Measurements from ENCODE around the gene METTL15. TPM values are rescaled to one million over a fixed set of nuclear protein-coding genes. Genes with fewer than 3 reads are reported as not detected.

The METTL15 gene
- total RNA-seq, 1 experiment from 2014 or later, result 9.1 TPM

GRCh38 chr11:28098257-28098656 lies 9.9 kb upstream of the METTL15 start:
- Histone ChIP-seq H3K23ac (ENCODE audit: insufficient read length, low read depth, low read length) (no peak overlapping the region), H4K8ac (replicated peaks; ENCODE audit: insufficient read length, low read depth, low read length) (no peak overlapping the region), H3K4ac (ENCODE audit: low read depth, low read length) (no peak overlapping the region), H3K56ac (ENCODE audit: insufficient read length, low read depth, low read length) (no peak overlapping the region), H3K14ac (ENCODE audit: insufficient read depth, low read length) (no peak overlapping the region), H2BK5ac (ENCODE audit: insufficient read length, low read length) (no peak overlapping the region), H3K79me1 (ENCODE audit: insufficient read depth, low read depth, low read length, poor library complexity, severe bottlenecking) (peaks cover 8% of the 10 kb centered on the region), H3K9me3 (ENCODE audit: control insufficient read depth, low read depth, low read length) (no peaks in the 10 kb centered on the region), H2BK12ac (ENCODE audit: insufficient read length, low read depth, low read length) (no peak overlapping the region), H3K27me3 (ENCODE audit: insufficient read depth, low read length) (no peaks in the 10 kb centered on the region), H2BK20ac (ENCODE audit: low read depth, low read length, poor library complexity, severe bottlenecking) (no peak overlapping the region), H2AFZ (ENCODE audit: low read length) (no peak overlapping the region), H4K20me1 (ENCODE audit: control insufficient read depth, insufficient read depth, insufficient read length) (no peaks in the 10 kb centered on the region), H3T11ph (ENCODE audit: low read length) (no peak overlapping the region), H2BK120ac (ENCODE audit: low read depth, low read length, poor library complexity, severe bottlenecking) (no peak overlapping the region), H2AK5ac (ENCODE audit: insufficient read length, low read length) (no peak overlapping the region), H3K18ac (ENCODE audit: insufficient read length, low read depth, low read length) (no peak overlapping the region), H3K79me2 (ENCODE audit: insufficient read depth, low read length) (no peaks in the 10 kb centered on the region; the same call in 1 of the 2 replicates), H2BK15ac (ENCODE audit: low read depth, low read length) (no peak overlapping the region), H4K5ac (ENCODE audit: insufficient read length, low read depth, low read length) (no peak overlapping the region), H3K27ac (ENCODE audit: insufficient read length, low read depth, low read length) (no peak overlapping the region), H3K4me2 (ENCODE audit: insufficient read depth, insufficient read length, low read length) (no peak overlapping the region), H3K23me2 (ENCODE audit: insufficient read length, low read depth, low read length, poor library complexity, severe bottlenecking) (no peaks in the 10 kb centered on the region), H3K4me1 (ENCODE audit: insufficient read depth, low read length) (no peaks in the 10 kb centered on the region), H3K9ac (ENCODE audit: extremely low read depth, insufficient read length, low read length) (no peak overlapping the region), H4K91ac (ENCODE audit: insufficient read length, low read depth, low read length) (no peak overlapping the region)
- DNase-seq, result no peak
- no peaks in the 10 kb centered on the region for H3K9me3 Mint-ChIP-seq
- peaks cover 3 to 26% (median 18%) of the 10 kb centered on the region in 3 experiments; a peak in 5 of 7 replicates for H3K36me3 Mint-ChIP-seq (ENCODE audit: insufficient read depth in 1 of 3, low read depth in 3 of 3)
- H3K4me3 Mint-ChIP-seq, result no peak overlapping the region
- H3K27me3 Mint-ChIP-seq (ENCODE audit: low read depth), result no peaks in the 10 kb centered on the region
- peaks cover 10% of the 10 kb centered on the region in 2 experiments for H3K4me1 Mint-ChIP-seq
- WGBS (ENCODE audit: extremely low coverage, insufficient read length, low lambda C conversion rate), result no CpG with 5 or more reads among the region's 1 CpG
- no peak for TF ChIP-seq CTCF (conservative IDR thresholded peaks at IDR 0.05)
- H3K27ac Mint-ChIP-seq, result no peak overlapping the region
